ENCODE results near the gene ATP6AP2. TPM values are rescaled to one million over a fixed set of nuclear protein-coding genes. Genes with fewer than 3 reads are reported as not detected.
A peak's percentile ranks its signal among the peaks of the same experiment; 100 is the strongest.

ATP6AP2 gene
- total and polyA plus RNA-seq, 9 of the 15 experiments (the other 6 are each of a cell fraction or from before 2014, with no cell fraction given): 23.3 to 131 (median 41.9) TPM

DNA sequence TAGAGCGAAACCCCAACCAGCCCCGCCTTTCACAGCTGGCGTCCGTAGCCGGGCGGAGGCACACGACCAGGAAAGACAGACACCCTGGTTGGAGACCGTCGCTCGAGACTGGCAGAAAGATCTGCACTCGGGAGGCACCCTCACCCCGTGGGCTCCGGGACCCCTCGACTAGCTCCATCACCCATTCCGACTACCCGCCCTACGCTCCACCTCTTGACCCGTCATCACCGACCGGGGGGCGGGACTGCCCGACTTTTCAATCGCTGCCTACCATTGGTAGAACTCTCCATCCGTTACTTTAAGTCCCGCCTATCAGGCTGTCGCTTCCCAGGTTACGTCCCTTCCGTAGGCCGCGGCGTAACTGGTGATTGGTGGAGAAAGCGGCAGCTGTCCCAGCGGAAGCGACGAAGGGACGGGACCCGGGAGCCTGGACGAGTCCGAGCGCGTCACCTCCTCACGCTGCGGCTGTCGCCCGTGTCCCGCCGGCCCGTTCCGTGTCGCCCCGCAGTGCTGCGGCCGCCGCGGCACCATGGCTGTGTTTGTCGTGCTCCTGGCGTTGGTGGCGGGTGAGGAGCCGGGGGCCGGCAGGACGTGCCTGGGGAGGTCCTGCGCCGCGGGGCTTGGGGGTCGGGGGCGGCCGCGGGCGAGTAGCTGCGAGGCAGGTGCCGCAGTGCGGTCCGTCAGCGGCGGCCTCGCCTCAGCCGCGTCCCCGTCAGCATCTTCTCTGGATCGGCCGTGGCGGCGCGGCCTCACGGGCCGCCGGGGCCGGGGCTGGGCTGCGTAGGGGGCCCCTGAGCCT is at the start of gene ATP6AP2 (continued):
- TF ChIP-seq, protein P1, sequence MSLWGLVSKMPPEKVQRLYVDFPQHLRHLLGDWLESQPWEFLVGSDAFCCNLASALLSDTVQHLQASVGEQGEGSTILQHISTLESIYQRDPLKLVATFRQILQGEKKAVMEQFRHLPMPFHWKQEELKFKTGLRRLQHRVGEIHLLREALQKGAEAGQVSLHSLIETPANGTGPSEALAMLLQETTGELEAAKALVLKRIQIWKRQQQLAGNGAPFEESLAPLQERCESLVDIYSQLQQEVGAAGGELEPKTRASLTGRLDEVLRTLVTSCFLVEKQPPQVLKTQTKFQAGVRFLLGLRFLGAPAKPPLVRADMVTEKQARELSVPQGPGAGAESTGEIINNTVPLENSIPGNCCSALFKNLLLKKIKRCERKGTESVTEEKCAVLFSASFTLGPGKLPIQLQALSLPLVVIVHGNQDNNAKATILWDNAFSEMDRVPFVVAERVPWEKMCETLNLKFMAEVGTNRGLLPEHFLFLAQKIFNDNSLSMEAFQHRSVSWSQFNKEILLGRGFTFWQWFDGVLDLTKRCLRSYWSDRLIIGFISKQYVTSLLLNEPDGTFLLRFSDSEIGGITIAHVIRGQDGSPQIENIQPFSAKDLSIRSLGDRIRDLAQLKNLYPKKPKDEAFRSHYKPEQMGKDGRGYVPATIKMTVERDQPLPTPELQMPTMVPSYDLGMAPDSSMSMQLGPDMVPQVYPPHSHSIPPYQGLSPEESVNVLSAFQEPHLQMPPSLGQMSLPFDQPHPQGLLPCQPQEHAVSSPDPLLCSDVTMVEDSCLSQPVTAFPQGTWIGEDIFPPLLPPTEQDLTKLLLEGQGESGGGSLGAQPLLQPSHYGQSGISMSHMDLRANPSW (CRISPR knock-in tag; IDR thresholded peaks at IDR 0.05): no peak
- no peak for TF ChIP-seq ZNF778 (CRISPR knock-in tag; IDR thresholded peaks at IDR 0.05)
- no peak for TF ChIP-seq NR2C2 (CRISPR knock-in tag; IDR thresholded peaks at IDR 0.05)
- TF ChIP-seq NR2C2 (tag; IDR thresholded peaks at IDR 0.05): peak; percentile 88
- no peak for TF ChIP-seq FOXM1 (IDR thresholded peaks at IDR 0.05; ENCODE audit: low read depth)
- no peak for TF ChIP-seq FOXM1 (CRISPR knock-in tag; IDR thresholded peaks at IDR 0.05; ENCODE audit: low read depth)
- TF ChIP-seq POLR3A (IDR thresholded peaks at IDR 0.05; ENCODE audit: borderline replicate concordance, extremely low read depth, insufficient read depth, insufficient read length): no peak
- TF ChIP-seq RBFOX2 (IDR thresholded peaks at IDR 0.05; ENCODE audit: low read depth, low read length): peak; percentile 90
- TF ChIP-seq ZNF639 (CRISPR knock-in tag; conservative IDR thresholded peaks at IDR 0.05 in 1 of 2, IDR thresholded peaks at IDR 0.05 in 1 of 2): 0 out of 4 replicates have a peak, but pooled peaks of 1 of the 2 experiments have one; percentile 21
- TF ChIP-seq ZSCAN32 (CRISPR knock-in tag; IDR thresholded peaks at IDR 0.05): no peak
- TF ChIP-seq EP400 (IDR thresholded peaks at IDR 0.05): peak; percentile 9; the same call in 1 of the 2 replicates
- TF ChIP-seq EZH2 (IDR thresholded peaks at IDR 0.05; ENCODE audit: borderline replicate concordance, low read depth, low read length): no peak
- peak; percentile 55; the same call in 1 of the 2 replicates for TF ChIP-seq ATF1 (CRISPR knock-in tag; IDR thresholded peaks at IDR 0.05)
- peak; percentile 96 for TF ChIP-seq ATF1 (tag; IDR thresholded peaks at IDR 0.05)
- no peak for TF ChIP-seq NCOA1 (IDR thresholded peaks at IDR 0.05; ENCODE audit: low read depth)
- no peak for TF ChIP-seq ZNF224 (CRISPR knock-in tag; IDR thresholded peaks at IDR 0.05)
- TF ChIP-seq, protein P2, sequence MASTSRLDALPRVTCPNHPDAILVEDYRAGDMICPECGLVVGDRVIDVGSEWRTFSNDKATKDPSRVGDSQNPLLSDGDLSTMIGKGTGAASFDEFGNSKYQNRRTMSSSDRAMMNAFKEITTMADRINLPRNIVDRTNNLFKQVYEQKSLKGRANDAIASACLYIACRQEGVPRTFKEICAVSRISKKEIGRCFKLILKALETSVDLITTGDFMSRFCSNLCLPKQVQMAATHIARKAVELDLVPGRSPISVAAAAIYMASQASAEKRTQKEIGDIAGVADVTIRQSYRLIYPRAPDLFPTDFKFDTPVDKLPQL (IDR thresholded peaks at IDR 0.05; ENCODE audit: extremely low read depth, insufficient read length): no peak
- TF ChIP-seq U2AF1 (optimal IDR thresholded peaks at IDR 0.05; ENCODE audit: low read depth, low read length): no peak
- no peak for TF ChIP-seq ZSCAN29 (IDR thresholded peaks at IDR 0.05)
- TF ChIP-seq, protein P3, sequence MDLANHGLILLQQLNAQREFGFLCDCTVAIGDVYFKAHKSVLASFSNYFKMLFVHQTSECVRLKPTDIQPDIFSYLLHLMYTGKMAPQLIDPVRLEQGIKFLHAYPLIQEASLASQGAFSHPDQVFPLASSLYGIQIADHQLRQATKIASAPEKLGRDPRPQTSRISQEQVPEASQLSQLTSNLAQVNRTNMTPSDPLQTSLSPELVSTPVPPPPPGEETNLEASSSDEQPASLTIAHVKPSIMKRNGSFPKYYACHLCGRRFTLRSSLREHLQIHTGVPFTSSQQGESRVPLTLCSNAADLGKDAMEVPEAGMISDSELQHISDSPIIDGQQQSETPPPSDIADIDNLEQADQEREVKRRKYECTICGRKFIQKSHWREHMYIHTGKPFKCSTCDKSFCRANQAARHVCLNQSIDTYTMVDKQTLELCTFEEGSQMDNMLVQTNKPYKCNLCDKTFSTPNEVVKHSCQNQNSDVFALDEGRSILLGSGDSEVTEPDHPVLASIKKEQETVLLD (IDR thresholded peaks at IDR 0.05): peak; percentile 82
- TF ChIP-seq ZNF184 (CRISPR knock-in tag; IDR thresholded peaks at IDR 0.05): no peak
- no peak for TF ChIP-seq ZNF408 (CRISPR knock-in tag; IDR thresholded peaks at IDR 0.05; ENCODE audit: low read depth)
